Hypothalamus (tissue), 51 donors: ENCODE measurements around the gene HNRNPK.

Experiments
- DNase-seq, 51 donors: peaks; one replicate each; lab custom pipeline; 2025; lab: John Stamatoyannopoulos, UW

HNRNPK gene

GRCh38 chr9:83979812-83980394 is at the start of gene HNRNPK:
Gene HNRNPK, minus strand, starts transcription at chr9:83980215. Its CDS starts 1,963 bp downstream, at chr9:83978252.
- peak; percentile 85 to 100 (median 97) for DNase-seq

DNA sequence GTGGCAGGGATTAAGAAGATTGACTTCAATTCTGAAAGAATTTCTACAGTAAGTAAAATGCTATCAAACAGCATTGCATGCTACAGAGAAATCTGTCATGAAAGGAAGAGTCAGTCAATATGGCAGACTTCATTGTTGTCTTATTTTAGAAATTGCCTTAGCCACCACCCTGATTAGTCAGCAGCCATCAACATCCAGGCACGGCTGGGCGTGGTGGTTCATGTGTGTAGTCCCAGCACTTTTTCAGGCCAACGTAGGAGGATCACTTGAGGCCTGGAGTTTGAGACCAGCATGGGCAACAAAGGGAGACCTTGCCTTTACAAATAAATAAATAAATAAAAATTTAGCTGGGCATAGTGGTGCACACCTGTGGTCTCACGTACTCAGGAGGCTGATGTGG is 47.2 kb upstream of the HNRNPK start:
- DNase-seq = no peak

DNA sequence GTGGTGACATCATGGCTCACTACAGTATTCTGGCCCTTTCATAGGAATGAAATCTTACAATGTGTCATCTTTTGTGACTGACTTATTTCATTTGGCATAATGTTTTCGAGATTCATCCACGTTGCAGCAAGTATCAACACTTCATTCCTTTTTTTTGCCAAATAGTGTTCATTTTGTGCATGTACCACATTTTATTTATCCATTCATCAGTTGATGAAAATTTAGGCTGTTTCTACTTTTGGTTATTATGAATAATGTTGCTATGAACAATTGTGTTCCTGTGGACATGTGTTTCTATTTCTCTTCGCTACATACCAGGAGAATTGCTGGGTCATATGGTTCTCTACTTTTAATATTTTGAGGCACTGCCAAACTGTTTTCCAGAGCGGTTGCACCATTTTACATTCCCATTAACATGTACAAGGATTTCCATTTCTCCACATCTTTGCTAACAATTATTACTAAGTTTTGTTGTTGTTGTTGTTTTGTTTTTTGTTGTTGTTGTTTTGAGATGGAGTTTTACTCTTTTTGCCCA is 44.1 kb upstream of the HNRNPK start:
- no peak for DNase-seq

- no peak for DNase-seq
These were observed 27.6 kb upstream of the HNRNPK start for GRCh38 chr9:84007662-84008061.

DNA sequence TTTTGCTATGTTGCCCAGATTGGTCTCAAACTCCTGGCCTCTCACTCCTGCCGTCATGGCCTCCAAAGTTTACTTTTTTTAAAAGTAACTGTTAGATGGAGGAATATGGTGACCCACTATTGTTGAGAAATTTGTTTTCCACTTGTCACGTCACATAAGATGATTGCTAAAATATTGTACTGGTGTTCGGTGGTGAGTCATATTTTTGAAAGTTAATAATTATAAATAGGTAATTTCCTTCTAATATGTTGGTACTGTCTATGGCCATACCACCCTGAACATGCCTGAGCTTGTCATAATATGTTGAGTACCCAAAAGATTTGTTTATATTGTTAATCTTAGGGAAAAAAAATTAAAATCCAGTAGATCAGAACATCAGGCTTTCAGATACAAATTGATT is 23.2 kb upstream of the HNRNPK start:
- no peak for DNase-seq

DNA sequence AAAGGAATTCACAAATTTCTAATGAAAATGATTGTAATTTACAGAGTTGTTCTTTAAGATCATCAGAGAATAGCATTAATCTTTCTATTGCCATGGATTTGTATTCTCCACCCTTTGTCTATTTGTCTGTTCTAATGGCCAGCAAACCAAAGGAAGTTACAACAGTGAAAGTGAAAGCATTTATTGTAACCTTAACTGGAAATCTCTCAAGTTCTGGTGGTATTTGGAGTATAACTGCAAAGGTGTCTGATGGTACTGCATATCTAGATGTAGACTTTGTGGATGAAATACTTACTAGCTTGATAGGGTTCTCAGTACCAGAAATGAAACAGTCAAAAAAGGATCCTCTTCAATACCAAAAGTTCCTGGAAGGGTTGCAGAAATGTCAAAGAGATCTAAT is 22.3 kb upstream of the HNRNPK start:
- no peak for DNase-seq

- DNase-seq = no peak
These were observed 21.6 kb upstream of the HNRNPK start for GRCh38 chr9:84001621-84002020.

DNA sequence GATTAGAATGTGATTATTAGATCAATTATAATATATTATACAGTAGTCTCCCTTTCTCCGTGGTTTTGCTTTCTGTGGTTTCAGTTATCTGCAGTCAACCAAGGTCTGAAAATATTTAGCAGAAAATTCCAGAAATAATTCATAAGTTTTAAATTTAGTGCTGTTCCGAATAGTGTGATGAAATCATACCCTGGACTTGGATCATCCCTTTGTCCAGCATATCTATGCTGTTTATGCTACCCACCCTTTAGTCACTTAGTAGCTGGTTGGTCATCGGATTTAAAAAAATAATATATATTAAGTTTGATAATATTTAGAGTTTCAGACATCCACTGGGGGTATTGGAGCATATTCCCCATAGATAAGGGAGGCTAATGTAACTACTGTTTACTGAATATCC is 20.2 kb upstream of the HNRNPK start:
- DNase-seq = no peak

DNA sequence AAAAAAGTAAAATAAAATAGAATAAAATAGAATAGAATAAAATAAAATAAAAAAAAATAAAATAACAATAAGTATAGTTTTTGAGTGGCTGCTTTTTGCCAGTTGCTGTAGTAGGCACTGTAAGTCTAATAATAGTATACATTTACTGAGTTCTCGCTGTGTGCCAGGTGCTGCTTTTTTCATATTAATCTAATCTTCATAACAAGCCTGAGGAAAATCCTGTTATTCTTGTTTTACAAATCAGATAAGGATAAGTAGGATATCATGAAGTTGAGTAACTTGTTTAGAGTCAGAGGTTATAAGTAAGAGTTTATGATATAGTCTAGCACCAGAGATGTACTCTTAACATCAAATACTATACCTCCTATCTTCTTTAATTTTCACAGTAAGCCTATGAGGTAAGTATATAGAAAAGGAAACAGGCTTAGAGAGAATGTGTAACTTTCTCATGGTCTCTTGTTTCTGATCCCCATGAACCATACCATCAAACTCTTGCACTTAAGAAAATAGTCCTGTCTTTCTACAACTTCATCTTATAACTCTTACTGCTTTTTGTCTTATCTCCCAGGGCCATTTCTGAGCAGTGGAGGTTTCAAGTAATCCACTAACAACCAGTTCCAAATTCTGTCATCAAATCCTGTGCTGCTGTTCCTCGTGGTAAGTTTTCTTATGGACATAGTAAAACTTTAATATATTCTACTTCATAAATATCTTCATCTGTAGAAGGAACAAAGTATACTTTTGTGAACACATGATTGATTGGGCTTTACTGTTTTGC is 19.3 kb upstream of the HNRNPK start:
- no peak for DNase-seq

GRCh38 chr9:83996126-83996525 is 16.1 kb upstream of the HNRNPK start:
- DNase-seq = no peak

GRCh38 chr9:83992901-83993300 is 12.9 kb upstream of the HNRNPK start:
- DNase-seq = no peak

DNA sequence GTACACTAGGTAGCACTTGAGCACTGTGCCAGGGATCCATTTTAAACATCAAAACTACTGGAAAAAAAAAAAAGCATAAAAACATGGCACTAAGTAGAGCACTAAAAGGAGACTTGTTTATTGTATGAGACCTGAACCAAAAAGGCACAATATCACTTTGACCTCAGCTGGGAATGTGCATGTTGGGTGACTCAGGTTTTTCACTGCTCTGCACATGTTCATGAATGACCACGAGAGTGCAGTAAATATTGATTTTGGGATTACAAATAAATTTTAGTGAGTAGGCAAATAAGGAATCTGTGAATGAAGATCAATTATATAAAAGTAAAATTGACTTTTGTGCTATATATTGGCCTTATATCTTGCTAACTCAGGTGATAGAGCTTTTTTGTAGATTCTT is 12.4 kb upstream of the HNRNPK start:
- no peak for DNase-seq

GRCh38 chr9:83991355-83991754 is 11.3 kb upstream of the HNRNPK start:
- no peak for DNase-seq

DNA sequence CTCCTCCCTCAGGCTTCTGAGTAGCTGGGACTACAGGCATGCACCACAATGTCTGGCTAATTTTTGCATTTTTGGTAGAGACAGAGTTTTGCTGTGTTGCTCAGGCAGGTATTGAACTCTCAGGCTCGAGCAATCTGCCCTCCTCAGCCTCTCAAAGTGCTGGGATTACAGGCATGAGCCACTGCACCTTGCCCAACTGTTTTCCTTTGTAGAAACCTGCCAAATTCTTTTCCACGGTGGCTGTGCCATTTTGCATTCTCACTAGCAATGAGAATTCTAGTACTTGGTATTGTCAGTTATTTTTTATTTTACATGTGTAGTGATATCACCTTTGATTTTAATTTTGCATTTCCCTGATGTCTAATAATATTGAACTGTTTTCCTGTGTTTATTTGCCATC is 8.4 kb upstream of the HNRNPK start:
- no peak for DNase-seq

GRCh38 chr9:83987402-83987791 is 7.4 kb upstream of the HNRNPK start:
- no peak for DNase-seq

DNA sequence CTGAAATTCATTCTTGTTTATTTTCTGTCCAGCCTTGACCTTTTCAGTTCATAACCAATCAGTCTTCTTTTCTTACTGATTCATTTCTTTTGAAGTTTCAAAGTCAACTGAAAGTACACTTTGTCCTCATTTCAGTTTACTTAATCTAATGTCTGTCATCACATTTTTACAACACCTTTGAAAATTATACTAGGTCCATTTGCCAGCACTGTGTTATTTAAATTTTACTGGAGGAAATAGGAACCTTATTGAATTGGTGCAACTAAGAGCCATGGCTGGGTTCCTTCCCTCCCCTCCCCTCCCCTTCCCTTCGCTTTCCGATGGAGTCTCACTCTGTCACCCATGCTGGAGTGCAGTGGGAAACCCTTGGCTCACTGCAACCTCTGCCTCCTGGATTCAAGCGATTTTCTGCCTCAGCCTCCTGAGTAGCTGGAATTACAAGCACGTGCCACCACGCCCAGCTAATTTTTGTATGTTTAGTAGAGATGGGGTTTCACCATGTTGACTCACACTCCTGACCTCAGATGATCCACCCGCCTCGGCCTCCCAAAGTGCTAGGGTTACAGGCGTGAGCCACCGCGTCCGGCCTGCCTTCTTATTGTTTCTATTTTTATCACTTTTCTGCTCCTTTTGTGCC is 6.9 kb upstream of the HNRNPK start:
- DNase-seq = no peak

DNA sequence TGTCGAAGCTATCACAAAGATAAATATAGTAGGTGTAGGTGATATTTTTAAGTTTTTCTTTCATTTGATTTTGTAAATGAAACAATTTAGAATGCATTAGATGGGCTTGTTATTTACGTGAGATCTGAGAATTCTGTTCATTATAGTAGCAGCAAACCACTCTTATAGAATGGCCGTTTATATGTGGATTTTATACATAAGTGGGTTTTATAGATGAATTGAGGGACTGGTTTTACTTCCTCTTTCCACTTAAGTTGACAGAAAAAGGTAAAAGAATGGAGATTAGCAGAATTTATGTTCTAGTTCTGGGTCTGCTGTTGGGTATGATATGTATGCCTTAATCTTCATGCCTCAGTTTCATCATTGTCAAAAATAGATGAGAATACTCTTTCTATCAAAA is 6.2 kb upstream of the HNRNPK start:
- DNase-seq = no peak

GRCh38 chr9:83981126-83981871 is 1.3 kb upstream of the HNRNPK start:
- DNase-seq = peak in 4 of 51 donors; percentile 8 to 72 (median 36)

DNA sequence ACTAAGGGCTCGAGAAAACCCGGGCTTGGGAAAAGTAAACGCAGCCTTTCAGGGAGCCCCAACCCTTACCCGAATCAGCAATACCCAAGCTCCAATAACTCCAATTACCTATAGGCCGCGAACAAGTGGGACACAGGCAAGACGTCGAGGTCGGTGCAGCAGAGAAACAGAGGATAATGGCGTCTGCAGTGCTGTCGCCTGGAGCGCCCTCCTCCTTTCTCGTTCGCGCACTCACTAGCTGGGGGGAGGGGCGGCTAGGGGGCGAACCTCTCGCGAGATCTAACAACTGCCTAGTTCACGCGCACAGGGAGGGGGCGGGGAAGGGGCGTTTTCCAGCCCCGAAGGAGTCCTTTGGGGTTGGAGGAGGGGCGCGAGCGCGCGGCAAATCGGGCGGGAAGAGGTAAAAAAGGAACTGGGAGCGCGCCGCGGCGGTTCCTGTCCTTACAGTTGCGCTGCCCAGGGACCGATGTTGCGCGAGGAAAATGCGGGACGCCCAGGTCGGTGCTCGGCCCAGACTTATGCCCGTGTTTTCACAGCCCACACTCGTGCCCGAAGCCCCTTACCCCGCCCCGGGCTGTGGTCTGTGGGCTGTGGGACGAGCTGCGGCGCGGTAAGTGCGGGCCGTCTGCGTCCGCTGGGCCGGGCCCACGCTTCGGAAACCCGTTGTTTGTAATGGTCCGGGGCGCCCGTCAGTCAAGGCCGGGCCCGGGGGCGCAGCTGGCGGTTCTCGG is 545 bp upstream of the HNRNPK start, which contains the start of gene RMI1:
Gene RMI1 (plus strand): TSS at position 411 of the 731 bp plus-strand sequence. CDS start 20,182 bp downstream, outside the sequence.
- DNase-seq = peak; percentile 91 to 100 (median 98)
